Renal pelvis (tissue), 4 donors: ENCODE measurements around the gene TNNC1. TPM values are rescaled to one million over a fixed set of nuclear protein-coding genes. Genes with fewer than 3 reads are reported as not detected.

Source experiments
- DNase-seq: peaks from one replicate; pipeline ENCODE4 v3.0.0-alpha.2; 2013
- polyA plus RNA-seq, 3 donors: library from polyadenylated mRNA; unstranded; fragments of 120-200 nt; gene quantifications; one replicate each; pipeline ENCODE4 v1.2.1, GENCODE V29; 2013; ENCODE audit not compliant: insufficient read length in 3 of 3

TNNC1 gene
- polyA plus RNA-seq, 3 donors: 6.8 to 7.2 (median 7.0) TPM

DNA sequence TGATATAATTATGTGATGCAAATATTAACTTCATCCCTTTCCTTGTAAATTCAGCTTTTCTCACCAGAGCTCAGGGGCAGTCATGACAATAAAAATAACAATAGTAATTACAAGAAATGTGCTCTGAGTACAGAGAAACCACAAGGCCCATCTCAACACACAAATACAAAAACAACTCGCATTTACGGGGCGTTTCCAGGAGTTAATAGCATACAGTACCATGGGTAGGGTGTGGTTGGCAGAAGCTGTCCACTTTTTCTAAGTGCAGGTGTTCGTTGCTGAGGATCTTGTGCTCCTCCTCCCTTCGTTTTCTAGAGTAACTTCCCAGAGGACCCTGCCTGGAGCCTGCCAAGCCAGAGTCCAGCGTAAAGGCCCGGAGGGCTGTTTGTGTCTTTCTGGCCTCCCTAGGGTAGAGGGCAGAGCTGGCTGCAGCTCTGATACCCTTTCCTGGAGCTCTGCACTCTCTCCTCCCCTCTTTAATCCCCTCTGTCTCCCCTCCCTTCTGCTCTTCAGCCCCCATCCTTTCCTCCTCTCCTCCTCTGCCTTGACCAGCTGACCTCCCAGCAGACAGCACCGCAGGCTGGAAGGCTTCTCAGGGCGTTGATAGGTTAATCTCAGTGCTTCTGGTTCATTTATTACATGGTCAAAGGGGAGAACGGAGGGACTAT is 20.4 kb downstream of the TNNC1 start:
- no peak for DNase-seq

GRCh38 chr3:52432691-52433141 is 21.1 kb downstream of the TNNC1 start:
- DNase-seq: no peak

- DNase-seq: no peak
These were observed 21.6 kb downstream of the TNNC1 start for GRCh38 chr3:52432225-52432624.

- DNase-seq: no peak
These were observed 22.2 kb downstream of the TNNC1 start for GRCh38 chr3:52431459-52432223.

DNA sequence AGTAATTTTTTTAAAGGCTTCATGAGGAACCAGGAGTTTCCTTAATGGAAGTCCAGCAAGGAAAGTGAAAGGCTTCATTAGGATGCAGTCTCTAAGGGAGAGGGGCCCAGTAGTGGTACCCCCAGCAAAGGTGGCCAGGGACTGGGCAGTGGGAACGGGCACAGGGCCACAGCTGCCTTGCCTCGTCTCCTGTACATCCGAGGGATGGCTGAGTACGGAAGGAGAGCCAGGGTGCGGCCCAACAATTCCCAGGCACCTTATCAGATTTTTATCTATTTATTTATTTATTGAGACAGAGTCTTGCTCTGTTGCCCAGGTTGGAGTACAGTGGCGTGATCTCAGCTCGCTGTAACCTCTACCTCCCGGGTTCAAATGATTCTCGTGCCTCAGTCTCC is 23.4 kb downstream of the TNNC1 start:
- DNase-seq: no peak

DNA sequence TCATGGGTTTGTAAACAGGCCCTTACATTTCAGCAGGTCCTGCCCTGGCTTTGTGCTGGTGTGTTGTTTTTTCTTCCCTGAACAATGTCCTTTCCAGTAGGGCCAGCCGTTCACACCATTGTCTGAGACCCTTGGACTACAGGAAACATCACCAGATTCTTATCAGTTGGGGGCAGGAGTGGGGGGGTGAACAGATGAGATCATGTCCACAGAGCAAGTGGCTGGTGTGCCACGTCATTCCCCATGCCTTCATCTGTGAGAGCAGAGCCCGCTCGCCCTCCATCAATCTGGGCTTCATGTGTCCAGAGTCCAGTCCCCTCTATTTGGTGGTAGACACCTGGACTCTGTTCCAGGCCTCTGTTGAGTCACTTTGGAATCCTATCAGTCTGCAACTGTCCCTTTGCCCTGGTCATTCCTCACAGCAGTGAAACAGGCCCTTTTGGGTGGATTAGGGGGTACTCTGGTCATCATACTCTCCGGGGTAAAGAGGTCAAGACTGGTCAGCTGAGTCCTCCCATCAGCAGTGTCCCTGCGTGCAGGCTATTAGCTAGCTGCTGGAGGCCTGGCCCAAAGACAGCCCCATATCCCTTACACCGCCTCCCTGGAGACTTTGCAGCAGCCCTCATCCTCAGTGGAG is 23.9 kb downstream of the TNNC1 start:
- DNase-seq: no peak

DNA sequence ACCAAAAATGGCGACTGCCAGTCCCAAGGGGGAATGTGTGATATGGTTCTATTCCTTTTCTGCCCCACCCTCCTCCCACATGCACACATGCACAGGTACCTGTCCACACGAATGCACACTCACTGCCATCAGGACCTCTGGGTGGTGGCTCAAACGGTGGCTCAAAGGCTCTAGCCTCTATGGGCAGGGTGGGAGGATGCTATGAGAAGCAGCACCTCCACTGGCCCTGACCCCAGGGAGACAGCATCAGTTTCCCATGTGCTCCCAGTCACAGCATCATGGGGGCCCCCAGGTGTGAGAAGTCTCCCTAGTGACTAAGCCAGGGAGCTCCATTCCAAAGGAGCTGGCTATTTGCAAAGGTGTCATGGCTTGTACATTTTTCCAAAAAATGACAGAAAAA is 24.8 kb downstream of the TNNC1 start:
- no peak for DNase-seq

- DNase-seq: peak; percentile 69
These were observed 25.5 kb downstream of the TNNC1 start for GRCh38 chr3:52428151-52429005.

DNA sequence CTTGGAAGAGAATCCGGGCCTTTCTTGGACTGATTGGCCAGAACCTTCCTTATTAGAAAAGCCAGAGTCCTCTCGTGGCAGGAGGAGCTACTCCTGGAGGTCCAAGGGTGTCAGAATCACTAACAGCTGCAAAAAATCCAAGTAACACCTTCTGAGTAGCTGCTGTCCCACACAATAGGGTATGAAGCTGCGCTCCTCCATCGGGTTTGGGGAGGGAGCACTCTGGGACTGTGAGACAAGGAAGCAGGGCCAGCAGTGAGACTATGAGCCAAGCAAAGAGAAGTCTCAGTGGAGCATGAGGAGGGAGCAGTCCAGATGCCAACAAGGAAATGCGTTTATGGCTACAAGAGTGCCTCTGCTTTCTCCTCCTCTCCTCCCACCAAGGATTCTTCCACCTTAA is 30.7 kb downstream of the TNNC1 start:
- DNase-seq: no peak

DNA sequence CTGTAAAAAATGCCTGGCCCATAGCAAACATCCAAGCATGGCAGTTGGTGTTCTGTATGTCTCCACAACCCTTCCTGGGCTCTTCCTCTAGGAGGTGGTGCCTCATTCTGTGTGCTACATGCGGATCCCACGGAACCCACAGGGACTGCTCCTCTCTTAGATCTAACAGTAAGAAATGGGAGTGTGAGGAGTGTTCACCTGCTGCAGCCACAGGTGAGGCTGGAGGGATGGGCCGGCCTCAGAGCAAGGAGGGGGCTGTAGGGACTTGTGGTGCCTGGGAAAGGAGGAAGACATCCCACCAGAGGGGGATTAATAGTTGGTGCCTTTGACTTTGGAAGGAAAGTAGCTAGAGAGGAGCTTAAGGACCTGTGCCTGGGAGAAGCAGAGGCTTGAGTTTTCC is 31.2 kb downstream of the TNNC1 start:
- no peak for DNase-seq

DNA sequence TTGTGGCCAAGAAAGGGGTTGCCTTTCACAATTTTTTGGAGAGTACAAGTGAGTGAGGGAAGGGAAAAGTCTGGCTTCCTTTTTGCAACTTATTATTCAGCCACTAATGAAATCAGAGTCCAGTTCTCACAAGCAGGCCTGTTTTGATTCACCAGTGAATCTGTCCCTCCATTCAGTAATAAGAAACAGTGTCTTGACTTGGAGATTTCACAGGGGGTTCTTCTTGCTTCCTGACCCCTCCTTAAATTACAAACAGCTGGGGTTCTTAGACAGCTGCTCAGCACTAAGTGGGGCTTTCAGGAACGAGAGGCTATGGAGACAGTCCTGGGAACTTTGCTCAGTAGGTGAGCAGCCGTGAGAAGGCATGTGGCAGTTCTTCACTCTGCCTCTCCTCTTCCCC is 33.5 kb downstream of the TNNC1 start:
- DNase-seq: no peak

- DNase-seq: no peak
These were observed 38.0 kb downstream of the TNNC1 start for GRCh38 chr3:52415800-52416199.

GRCh38 chr3:52408466-52408865 is 45.4 kb downstream of the TNNC1 start:
- DNase-seq: no peak

GRCh38 chr3:52407779-52408178 is 46.1 kb downstream of the TNNC1 start:
- DNase-seq: no peak

GRCh38 chr3:52406791-52407510 is 46.9 kb downstream of the TNNC1 start:
- DNase-seq: no peak

- no peak for DNase-seq
These were observed 47.6 kb downstream of the TNNC1 start for GRCh38 chr3:52406231-52406661.

DNA sequence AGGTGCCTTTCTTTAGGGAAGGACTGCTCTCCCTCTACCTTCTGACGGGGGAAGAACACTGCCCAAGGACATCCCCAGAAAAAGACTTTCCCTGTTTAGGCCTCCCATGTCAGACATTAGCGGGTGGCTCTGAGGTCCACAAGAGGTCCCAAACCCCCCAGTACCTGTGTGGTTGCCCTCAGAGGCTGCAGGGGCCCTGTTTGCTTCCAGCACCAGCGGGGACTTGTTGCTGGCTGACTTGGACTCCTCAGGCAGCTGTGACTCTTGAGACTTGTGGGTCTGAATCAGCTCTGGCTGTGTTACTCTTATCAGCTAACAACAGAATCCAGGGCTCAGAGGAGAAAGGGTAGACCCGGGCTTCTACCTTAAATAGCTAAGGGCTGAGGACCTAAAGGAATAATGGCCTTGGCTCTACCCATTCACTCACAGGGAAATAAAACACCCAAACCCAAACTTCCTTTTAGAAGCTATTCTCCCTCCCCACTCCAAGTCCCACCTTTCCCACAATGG is 48.2 kb downstream of the TNNC1 start:
- DNase-seq: no peak

DNA sequence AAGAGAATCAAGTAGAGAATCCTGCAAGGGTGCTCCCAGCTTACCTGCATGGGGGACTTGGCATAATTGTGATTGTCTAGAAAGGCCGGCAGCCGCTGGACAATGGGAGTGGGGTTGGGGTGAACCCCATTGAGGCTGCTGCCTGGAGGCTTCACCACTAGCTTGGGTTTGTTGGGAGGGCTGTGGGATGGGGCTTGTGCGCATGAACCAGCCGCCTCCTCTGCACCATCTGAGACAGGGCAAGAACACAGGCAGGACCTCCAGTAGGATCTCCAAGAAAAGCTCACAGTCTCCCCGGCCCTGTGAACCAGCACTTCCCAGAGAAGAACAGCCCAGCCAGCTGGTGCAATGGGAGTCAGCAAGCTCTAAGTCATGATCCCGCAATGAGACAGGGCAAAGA is 48.8 kb downstream of the TNNC1 start:
- no peak for DNase-seq

GRCh38 chr3:52404391-52404790 is 49.5 kb downstream of the TNNC1 start:
- DNase-seq: no peak

DNA sequence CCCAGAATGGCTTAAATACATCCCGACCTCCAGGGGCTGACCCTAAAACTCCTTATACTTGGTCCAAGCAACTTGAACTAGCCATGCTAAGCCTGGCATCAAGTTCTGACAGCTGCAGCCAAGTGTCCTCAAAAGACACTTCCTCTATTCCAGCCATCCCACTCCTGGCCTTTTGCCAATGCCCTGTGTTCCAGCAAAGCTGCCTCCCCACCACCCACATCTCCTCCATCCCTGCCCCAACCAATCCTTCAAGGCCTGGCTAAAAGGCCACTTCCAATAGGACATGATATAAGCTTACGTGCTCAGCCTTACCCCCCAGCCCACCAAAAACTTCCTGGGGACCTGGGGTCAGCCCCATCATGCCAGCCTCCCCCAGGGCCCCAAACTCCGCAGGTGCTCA is 49.9 kb downstream of the TNNC1 start:
- no peak for DNase-seq

DNA sequence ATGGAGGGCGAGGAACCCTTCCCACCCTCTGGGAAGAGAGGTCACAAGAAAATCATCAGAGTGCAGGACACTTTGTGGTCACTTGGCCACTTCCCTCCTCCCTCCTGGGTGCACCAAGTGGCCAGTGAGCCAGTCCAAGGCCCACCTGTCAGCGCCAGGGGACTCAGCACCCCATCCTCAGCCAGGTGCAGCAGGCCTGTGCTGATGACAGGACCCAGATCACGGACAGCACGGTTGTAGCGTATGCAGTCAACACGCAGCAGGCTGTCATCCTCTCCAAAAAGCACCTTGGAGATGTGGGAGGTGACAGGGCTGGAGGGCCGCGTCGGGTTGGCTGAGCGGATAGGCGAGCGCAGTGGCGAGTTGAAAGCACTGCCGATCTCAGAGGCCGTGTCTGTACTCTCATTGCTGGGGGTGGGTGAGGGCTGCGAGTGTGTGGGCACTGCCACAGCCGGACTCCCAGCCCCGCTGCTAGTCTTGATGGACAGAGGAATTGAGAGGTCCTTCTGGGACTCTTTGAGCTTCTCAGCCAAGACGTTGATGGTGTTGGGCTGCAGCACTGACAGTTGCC is 50.5 kb downstream of the TNNC1 start:
- no peak for DNase-seq
